NT2/D1 (cell line): Measurements from ENCODE around the gene CA9.

Experiments
- DNase-seq: peaks from one replicate; pipeline ENCODE4 v3.0.0-alpha.2; 2011; ENCODE audit warnings: low read depth, low spot score
- H3K27me3 ChIP-seq: 2 replicates; pipeline ENCODE4 v1.6.0; 2011; ENCODE audit warnings: mild to moderate bottlenecking; ENCODE audit not compliant: insufficient read length, insufficient read depth
- H3K36me3 ChIP-seq: 2 replicates; pipeline ENCODE4 v1.6.1; 2011; ENCODE audit warnings: mild to moderate bottlenecking, low read length, mixed read lengths; ENCODE audit not compliant: insufficient read depth, insufficient read length
- H3K4me1 ChIP-seq: 2 replicates; pipeline ENCODE4 v1.5.1; 2011; ENCODE audit not compliant: insufficient read depth, insufficient read length
- H3K4me3 ChIP-seq: 2 replicates; pipeline ENCODE4 v1.5.1; 2011; ENCODE audit warnings: low read depth; ENCODE audit not compliant: insufficient read length
- H3K9ac ChIP-seq: 2 replicates; pipeline ENCODE4 v1.6.0; 2011; ENCODE audit warnings: low read depth; ENCODE audit not compliant: insufficient read length
- H3K9me3 ChIP-seq: 2 replicates; pipeline ENCODE4 v1.5.1; 2011; ENCODE audit warnings: mild to moderate bottlenecking, low read length; ENCODE audit not compliant: insufficient read depth
- SUZ12 ChIP-seq: IDR thresholded peaks from 2 replicates; pipeline ENCODE4 v1.6.1; 2011; ENCODE audit not compliant: insufficient read length, insufficient read depth; ENCODE audit errors: extremely low read depth
- YY1 ChIP-seq: IDR thresholded peaks from 2 replicates; pipeline ENCODE4 v1.6.1; 2011; ENCODE audit not compliant: insufficient read length, insufficient read depth
- ZNF274 ChIP-seq: IDR thresholded peaks from 2 replicates; pipeline ENCODE4 v1.6.1; 2011; ENCODE audit warnings: mild to moderate bottlenecking, low read depth, low read length

CA9 gene

GRCh38 chr9:35717132-35717870 lies 43.6 kb downstream of the CA9 start:
- no peak for DNase-seq
- peaks cover 16% of the 10 kb centered on the region for H3K4me1 ChIP-seq
- no peaks in the 10 kb centered on the region for H3K9me3 ChIP-seq
- no peak overlapping the region for H3K4me3 ChIP-seq
- peaks cover 98% of the 10 kb centered on the region for H3K36me3 ChIP-seq
- no peak overlapping the region for H3K9ac ChIP-seq
- TF ChIP-seq SUZ12 (no peak), YY1 (no peak), ZNF274 (no peak)
- H3K27me3 ChIP-seq = no peaks in the 10 kb centered on the region

- Histone ChIP-seq H3K4me3 (no peak overlapping the region), H3K9ac (no peak overlapping the region), H3K36me3 (peaks cover 100% of the 10 kb centered on the region), H3K9me3 (no peaks in the 10 kb centered on the region), H3K27me3 (no peaks in the 10 kb centered on the region), H3K4me1 (peaks cover 9% of the 10 kb centered on the region)
- no peak for DNase-seq
- no peak for TF ChIP-seq SUZ12
- no peak for TF ChIP-seq YY1
- TF ChIP-seq ZNF274 = no peak
These were observed 45.2 kb downstream of the CA9 start for GRCh38 chr9:35718721-35719511.

GRCh38 chr9:35719546-35719945 lies 45.8 kb downstream of the CA9 start:
- H3K9ac ChIP-seq = no peak overlapping the region
- H3K4me1 ChIP-seq = peaks cover 9% of the 10 kb centered on the region
- H3K4me3 ChIP-seq = no peak overlapping the region
- no peaks in the 10 kb centered on the region for H3K9me3 ChIP-seq
- TF ChIP-seq YY1 (no peak), SUZ12 (no peak), ZNF274 (no peak)
- H3K27me3 ChIP-seq = no peaks in the 10 kb centered on the region
- DNase-seq = no peak
- H3K36me3 ChIP-seq = peaks cover 100% of the 10 kb centered on the region

- no peak for TF ChIP-seq YY1
- TF ChIP-seq ZNF274 = no peak
- no peak for TF ChIP-seq SUZ12
- H3K36me3 ChIP-seq = peaks cover 85% of the 10 kb centered on the region
- H3K27me3 ChIP-seq = no peaks in the 10 kb centered on the region
- H3K9me3 ChIP-seq = no peaks in the 10 kb centered on the region
- DNase-seq = no peak
- no peak overlapping the region for H3K4me3 ChIP-seq
- no peak overlapping the region for H3K9ac ChIP-seq
- H3K4me1 ChIP-seq = peaks cover 15% of the 10 kb centered on the region
These were observed 49.7 kb downstream of the CA9 start for GRCh38 chr9:35723426-35723825.

- H3K9ac ChIP-seq = no peak overlapping the region
- DNase-seq = no peak
- no peaks in the 10 kb centered on the region for H3K27me3 ChIP-seq
- no peak for TF ChIP-seq SUZ12
- TF ChIP-seq YY1 = no peak
- TF ChIP-seq ZNF274 = no peak
- H3K4me1 ChIP-seq = peaks cover 15% of the 10 kb centered on the region
- H3K4me3 ChIP-seq = no peak overlapping the region
- H3K9me3 ChIP-seq = no peaks in the 10 kb centered on the region
- peaks cover 80% of the 10 kb centered on the region for H3K36me3 ChIP-seq
These were observed 50.2 kb downstream of the CA9 start for GRCh38 chr9:35723908-35724307.

GRCh38 chr9:35725362-35725761 lies 51.6 kb downstream of the CA9 start:
- no peak overlapping the region for H3K9ac ChIP-seq
- no peak for TF ChIP-seq ZNF274
- no peak for TF ChIP-seq YY1
- no peak for TF ChIP-seq SUZ12
- DNase-seq = no peak
- peaks cover 15% of the 10 kb centered on the region for H3K4me1 ChIP-seq
- H3K27me3 ChIP-seq = no peaks in the 10 kb centered on the region
- H3K4me3 ChIP-seq = no peak overlapping the region
- peaks cover 65% of the 10 kb centered on the region for H3K36me3 ChIP-seq
- H3K9me3 ChIP-seq = no peaks in the 10 kb centered on the region

- Histone ChIP-seq H3K36me3 (peaks cover 50% of the 10 kb centered on the region), H3K4me3 (no peak overlapping the region), H3K4me1 (peaks cover 15% of the 10 kb centered on the region), H3K9me3 (no peaks in the 10 kb centered on the region), H3K9ac (peak overlapping the region; percentile 26), H3K27me3 (no peaks in the 10 kb centered on the region)
- DNase-seq = no peak
- no peak for TF ChIP-seq SUZ12
- no peak for TF ChIP-seq ZNF274
- TF ChIP-seq YY1 = no peak
These were observed 53.2 kb downstream of the CA9 start for GRCh38 chr9:35726931-35727330.
